HepG2 (cell line): ENCODE data around the gene METTL26. TPM values are rescaled to one million over a fixed set of nuclear protein-coding genes. Genes with fewer than 3 reads are reported as not detected.
A peak's percentile ranks its signal among the peaks of the same experiment; 100 is the strongest.

Experiments used
- ADNP ChIP-seq: sonication (generic); formaldehyde crosslinking; IDR thresholded peaks from 2 replicates; pipeline ENCODE4 v1.4.0; 2020; ENCODE audit warnings: missing genetic modification reagents
- FOXA1 ChIP-seq, 2 experiments: fragments of 450-650 bp in 1 of 2; sonication (generic) in 1 of 2; formaldehyde crosslinking in 1 of 2; IDR thresholded peaks; 2 replicates each; pipeline versions ENCODE4 v1.4.0 to v1.6.1; 2016 to 2020; ENCODE audit warnings: missing genetic modification reagents in 1 of 2
- GLI4 ChIP-seq: sonication (generic); formaldehyde crosslinking; IDR thresholded peaks from 2 replicates; pipeline ENCODE4 v1.5.1; 2020; ENCODE audit warnings: missing genetic modification reagents, mild to moderate bottlenecking, moderate library complexity, borderline replicate concordance
- HMG20A ChIP-seq: IDR thresholded peaks from 2 replicates; pipeline ENCODE4 v1.6.1; 2016; ENCODE audit warnings: borderline replicate concordance
- JUNB ChIP-seq: sonication (generic); formaldehyde crosslinking; IDR thresholded peaks from 2 replicates; pipeline ENCODE4 v1.8.0; 2022; ENCODE audit warnings: missing genetic modification reagents, mild to moderate bottlenecking, borderline replicate concordance
- NCOR1 ChIP-seq: fragments of 200-600 bp; sonication (generic); IDR thresholded peaks from 2 replicates; pipeline ENCODE4 v1.7.0; 2017; ENCODE audit warnings: antibody characterized with exemption, low read length, borderline replicate concordance
- PHF20 ChIP-seq: sonication (generic); formaldehyde crosslinking; IDR thresholded peaks from 2 replicates; pipeline ENCODE4 v1.5.0; 2020; ENCODE audit warnings: mild to moderate bottlenecking, missing genetic modification reagents
- POLR2A ChIP-seq, 2 experiments: IDR thresholded peaks; 2 replicates each; pipeline ENCODE4 v1.6.1; 2011; ENCODE audit warnings: low read depth in 2 of 2, low read length in 2 of 2, mild to moderate bottlenecking in 1 of 2, moderate library complexity in 1 of 2; ENCODE audit not compliant: insufficient read depth in 1 of 2
- RXRA ChIP-seq: sonication (generic); formaldehyde crosslinking; IDR thresholded peaks from 2 replicates; pipeline ENCODE4 v1.5.1; 2020; ENCODE audit warnings: missing genetic modification reagents
- SNAPC5 ChIP-seq: sonication (generic); formaldehyde crosslinking; IDR thresholded peaks from 2 replicates; pipeline ENCODE4 v1.8.1; 2023; ENCODE audit warnings: mild to moderate bottlenecking, missing genetic modification reagents, borderline replicate concordance
- TSC22D2 ChIP-seq: sonication (generic); formaldehyde crosslinking; IDR thresholded peaks from 2 replicates; pipeline ENCODE4 v1.5.1; 2020; ENCODE audit warnings: missing genetic modification reagents, mild to moderate bottlenecking, borderline replicate concordance
- UBTF ChIP-seq: sonication (generic); formaldehyde crosslinking; IDR thresholded peaks from 2 replicates; pipeline ENCODE4 v1.4.0; 2020; ENCODE audit warnings: mild to moderate bottlenecking, missing genetic modification reagents
- ZBTB10 ChIP-seq: sonication (generic); formaldehyde crosslinking; IDR thresholded peaks from 2 replicates; pipeline ENCODE4 v1.4.0; 2020; ENCODE audit warnings: missing genetic modification reagents, borderline replicate concordance
- ZBTB7A ChIP-seq: sonication (generic); formaldehyde crosslinking; IDR thresholded peaks from 2 replicates; pipeline ENCODE4 v1.8.0; 2022; ENCODE audit warnings: mild to moderate bottlenecking, missing genetic modification reagents
- ZFP62 ChIP-seq: sonication (generic); formaldehyde crosslinking; IDR thresholded peaks from 2 replicates; pipeline ENCODE4 v1.4.0; 2020; ENCODE audit warnings: missing genetic modification reagents
- ZNF224 ChIP-seq: sonication (generic); formaldehyde crosslinking; IDR thresholded peaks from 2 replicates; pipeline ENCODE4 v1.5.0; 2020; ENCODE audit warnings: mild to moderate bottlenecking, missing genetic modification reagents
- ZNF460 ChIP-seq: sonication (generic); formaldehyde crosslinking; IDR thresholded peaks from 2 replicates; pipeline ENCODE4 v1.5.1; 2020; ENCODE audit warnings: missing genetic modification reagents, mild to moderate bottlenecking, borderline replicate concordance
- ZNF883 ChIP-seq: sonication (generic); formaldehyde crosslinking; IDR thresholded peaks from 2 replicates; pipeline ENCODE4 v1.5.1; 2020; ENCODE audit warnings: mild to moderate bottlenecking, missing genetic modification reagents; ENCODE audit errors: not compliant biosample characterization
- polyA plus RNA-seq, 8 experiments: library from polyadenylated mRNA; depleted of rRNA in 3 of 8; stranded (reverse) in 7 of 8; unstranded in 1 of 8; fragments of >200 nt; fragmentation: Illumina TruSeq in 4 of 8; extraction: Trizol in 4 of 8; gene quantifications; 2 replicates each; pipeline versions ENCODE4 v1.2.1 to v1.2.3, GENCODE V29; 2011 to 2016; ENCODE audit warnings: low read depth in 4 of 8, missing spikeins in 1 of 8, mixed read lengths in 1 of 8; ENCODE audit not compliant: insufficient read depth in 1 of 8
- total RNA-seq, 5 experiments: library from RNA; depleted of rRNA; stranded (reverse); fragments of >200 nt; fragmentation: Illumina TruSeq; extraction: Trizol; gene quantifications; 2 replicates each; pipeline ENCODE4 v1.2.3, GENCODE V29; 2016; ENCODE audit warnings: low read depth in 1 of 5

METTL26 gene
- total and polyA plus RNA-seq, 2 of the 13 experiments (the other 11 are each of a cell fraction or from before 2014, with no cell fraction given), result 65.5 to 70.1 TPM

GRCh38 chr16:654034-654433, 17.9 kb upstream of the METTL26 start (continued):
- TF ChIP-seq ZFP62 (CRISPR knock-in tag) (no peak), SNAPC5 (CRISPR knock-in tag) (no peak), POLR2A (IDR thresholded peaks at IDR 0.05; ENCODE audit: insufficient read depth in 1 of 2, low read depth in 2 of 2, low read length in 2 of 2) (no peak), FOXA1 (IDR thresholded peaks at IDR 0.05) (no peak), FOXA1 (CRISPR knock-in tag; IDR thresholded peaks at IDR 0.05) (no peak), ZNF883 (CRISPR knock-in tag) (no peak), ZBTB7A (CRISPR knock-in tag) (no peak), HMG20A (CRISPR knock-in tag) (peak; percentile 19; the same call in 1 of the 2 replicates), TSC22D2 (CRISPR knock-in tag) (no peak), RXRA (CRISPR knock-in tag) (peak; percentile 60; the same call in 1 of the 2 replicates), ZNF224 (CRISPR knock-in tag) (no peak), JUNB (CRISPR knock-in tag) (no peak), GLI4 (no peak), ZBTB10 (CRISPR knock-in tag) (no peak), ZNF460 (CRISPR knock-in tag) (peak; percentile 91), UBTF (CRISPR knock-in tag) (no peak), PHF20 (no peak), ADNP (CRISPR knock-in tag) (no peak), NCOR1 (no peak)
